AG09319 (cell line): Measurements from ENCODE around the gene GRIK2.

Experiments used
- DNase-seq: peaks from one replicate; pipeline ENCODE4 v3.0.0-alpha.2; 2010; ENCODE audit warnings: low read depth; ENCODE audit errors: extremely low read depth
- CTCF ChIP-seq: IDR thresholded peaks from 2 replicates; pipeline ENCODE4 v1.5.1; 2011; ENCODE audit warnings: low read depth, mild to moderate bottlenecking, inconsistent platforms, low read length, moderate library complexity

The GRIK2 gene

GRCh38 chr6:101516578-101516977 lies 123.1 kb downstream of the GRIK2 start:
- no peak for TF ChIP-seq CTCF
- no peak for DNase-seq

GRCh38 chr6:101517632-101518031 lies 124.1 kb downstream of the GRIK2 start:
- no peak for TF ChIP-seq CTCF
- no peak for DNase-seq

- DNase-seq: no peak
- TF ChIP-seq CTCF: no peak
These were observed 128.7 kb downstream of the GRIK2 start for GRCh38 chr6:101522254-101522653.

GRCh38 chr6:101527467-101527866 lies 134.0 kb downstream of the GRIK2 start:
- no peak for TF ChIP-seq CTCF
- no peak for DNase-seq

GRCh38 chr6:101528801-101529200 lies 135.3 kb downstream of the GRIK2 start:
- TF ChIP-seq CTCF: no peak
- no peak for DNase-seq

- TF ChIP-seq CTCF: no peak
- no peak for DNase-seq
These were observed 138.0 kb downstream of the GRIK2 start for GRCh38 chr6:101531538-101531937.

GRCh38 chr6:101534386-101534785 lies 140.9 kb downstream of the GRIK2 start:
- no peak for DNase-seq
- no peak for TF ChIP-seq CTCF
